IPS-18c (cell line): Measurements from ENCODE around the gene MUC2.

Source experiments
- H3K4me3 ChIP-seq: 2 replicates; pipeline ENCODE4 v1.7.0; 2013; ENCODE audit warnings: low read depth, mild to moderate bottlenecking, low read length, moderate library complexity; ENCODE audit not compliant: insufficient read depth
- H3K9me3 ChIP-seq: one replicate; pipeline ENCODE4 v1.6.1; 2013; ENCODE audit warnings: mild to moderate bottlenecking, low read length, moderate library complexity; ENCODE audit not compliant: control insufficient read depth, insufficient read depth

The MUC2 gene

DNA sequence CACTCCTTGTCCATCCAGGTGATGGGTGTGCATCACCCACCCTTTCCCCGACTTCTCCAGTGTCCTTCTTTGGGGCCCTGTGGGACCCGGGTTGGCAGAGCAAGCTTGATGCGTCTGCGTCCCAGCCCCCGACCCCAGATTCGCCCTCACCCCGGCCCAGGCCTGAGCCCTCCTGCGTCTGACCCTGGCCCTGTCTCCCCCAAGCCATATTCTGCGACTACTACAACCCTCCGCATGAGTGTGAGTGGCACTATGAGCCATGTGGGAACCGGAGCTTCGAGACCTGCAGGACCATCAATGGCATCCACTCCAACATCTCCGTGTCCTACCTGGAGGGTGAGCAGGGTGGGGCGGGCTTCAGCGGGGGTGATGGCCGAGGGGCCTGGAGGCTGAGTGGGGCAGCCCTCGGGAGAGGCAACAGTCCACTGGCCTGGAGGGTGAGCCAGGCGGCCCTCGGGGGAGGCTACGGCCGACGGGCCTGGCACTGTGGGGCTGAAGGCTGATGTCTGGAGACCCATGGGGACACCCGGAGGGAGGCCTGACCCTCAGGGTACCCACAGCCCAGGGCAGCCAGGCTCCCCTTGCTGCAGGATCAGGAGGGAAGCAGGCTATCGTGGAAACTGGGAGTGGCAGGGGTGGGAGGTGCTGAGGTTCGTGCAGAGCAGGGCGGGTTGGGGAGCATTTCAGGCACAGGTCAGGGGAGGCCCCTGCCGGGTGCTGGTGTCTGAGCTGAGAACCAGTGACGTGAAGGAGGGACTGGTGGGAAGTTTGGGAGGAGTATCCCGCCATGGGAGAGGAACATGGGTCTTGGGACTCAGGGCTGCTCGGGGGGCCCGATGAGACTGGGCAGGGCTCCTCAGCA is 15.3 kb downstream of the MUC2 start:
- H3K4me3 ChIP-seq, result no peak overlapping the region
- H3K9me3 ChIP-seq, result no peaks in the 10 kb centered on the region

- no peak overlapping the region for H3K4me3 ChIP-seq
- no peaks in the 10 kb centered on the region for H3K9me3 ChIP-seq
Observed at GRCh38 chr11:1090600-1091331, 16.1 kb downstream of the MUC2 start.

GRCh38 chr11:1091332-1092083 is 16.8 kb downstream of the MUC2 start:
- Histone ChIP-seq H3K4me3 (no peak overlapping the region), H3K9me3 (peaks cover 2% of the 10 kb centered on the region)

DNA sequence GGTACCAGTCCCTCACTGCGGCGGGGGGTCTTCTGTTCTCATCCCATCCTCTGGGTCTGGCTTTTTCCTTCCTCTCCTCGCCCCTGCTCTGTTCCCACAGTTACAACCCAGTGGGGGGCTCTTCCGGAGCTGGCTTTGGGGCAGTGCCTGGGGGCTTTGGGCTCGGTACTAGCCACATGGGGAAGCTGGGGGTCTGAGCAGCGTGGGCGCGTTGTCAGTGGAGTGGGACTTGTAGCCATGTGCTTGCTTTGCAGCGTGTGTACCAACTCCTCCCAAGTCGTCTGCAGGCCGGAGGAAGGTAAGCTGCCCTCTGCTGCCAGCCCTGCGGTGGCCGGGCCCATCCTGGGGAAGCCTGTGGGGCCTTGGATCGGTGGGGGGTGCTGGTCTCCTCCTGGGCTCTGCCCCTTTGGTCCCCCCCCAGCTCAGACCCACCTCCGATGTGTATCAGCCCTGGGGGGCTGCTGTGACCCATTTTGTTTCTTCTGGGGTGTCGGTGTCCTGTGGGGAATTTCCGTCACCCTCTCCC is 17.5 kb downstream of the MUC2 start:
- H3K4me3 ChIP-seq, result no peak overlapping the region
- H3K9me3 ChIP-seq, result peaks cover 2% of the 10 kb centered on the region

- H3K4me3 ChIP-seq, result no peak overlapping the region
- peaks cover 2% of the 10 kb centered on the region for H3K9me3 ChIP-seq
Observed at GRCh38 chr11:1092919-1093318, 18.2 kb downstream of the MUC2 start.

DNA sequence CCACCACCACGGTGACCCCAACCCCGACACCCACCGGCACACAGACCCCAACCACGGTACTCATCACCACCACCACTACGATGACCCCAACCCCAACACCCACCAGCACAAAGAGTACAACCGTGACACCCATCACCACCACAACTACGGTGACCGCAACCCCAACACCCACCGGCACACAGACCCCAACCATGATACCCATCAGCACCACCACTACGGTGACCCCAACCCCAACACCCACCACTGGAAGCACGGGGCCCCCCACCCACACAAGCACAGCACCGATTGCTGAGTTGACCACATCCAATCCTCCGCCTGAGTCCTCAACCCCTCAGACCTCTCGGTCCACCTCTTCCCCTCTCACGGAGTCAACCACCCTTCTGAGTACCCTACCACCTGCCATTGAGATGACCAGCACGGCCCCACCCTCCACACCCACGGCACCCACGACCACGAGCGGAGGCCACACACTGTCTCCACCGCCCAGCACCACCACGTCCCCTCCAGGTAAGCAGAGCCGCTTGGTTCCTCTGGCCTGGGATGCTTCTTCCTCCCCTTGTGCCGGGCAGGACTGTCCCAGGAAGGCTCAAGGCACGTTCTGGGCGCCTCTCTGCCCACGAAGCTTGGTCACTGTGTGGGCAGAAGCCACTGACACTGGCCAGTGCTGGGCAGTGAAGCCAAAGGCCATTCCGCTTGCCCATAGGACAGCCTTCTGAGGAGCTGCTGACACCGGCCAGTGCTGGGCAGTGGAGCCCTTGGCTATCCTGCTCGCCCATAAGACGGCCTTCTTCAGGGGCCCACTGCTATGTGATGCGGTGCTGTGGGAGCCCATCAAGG is 25.1 kb downstream of the MUC2 start:
- Histone ChIP-seq H3K9me3 (peaks cover 7% of the 10 kb centered on the region), H3K4me3 (no peak overlapping the region)

GRCh38 chr11:1100417-1101245 is 26.0 kb downstream of the MUC2 start:
- Histone ChIP-seq H3K4me3 (no peak overlapping the region), H3K9me3 (peaks cover 7% of the 10 kb centered on the region)

GRCh38 chr11:1101318-1102089 is 26.8 kb downstream of the MUC2 start:
- Histone ChIP-seq H3K4me3 (no peak overlapping the region), H3K9me3 (peaks cover 4% of the 10 kb centered on the region)

GRCh38 chr11:1102221-1102971 is 27.7 kb downstream of the MUC2 start:
- H3K9me3 ChIP-seq, result peaks cover 4% of the 10 kb centered on the region

DNA sequence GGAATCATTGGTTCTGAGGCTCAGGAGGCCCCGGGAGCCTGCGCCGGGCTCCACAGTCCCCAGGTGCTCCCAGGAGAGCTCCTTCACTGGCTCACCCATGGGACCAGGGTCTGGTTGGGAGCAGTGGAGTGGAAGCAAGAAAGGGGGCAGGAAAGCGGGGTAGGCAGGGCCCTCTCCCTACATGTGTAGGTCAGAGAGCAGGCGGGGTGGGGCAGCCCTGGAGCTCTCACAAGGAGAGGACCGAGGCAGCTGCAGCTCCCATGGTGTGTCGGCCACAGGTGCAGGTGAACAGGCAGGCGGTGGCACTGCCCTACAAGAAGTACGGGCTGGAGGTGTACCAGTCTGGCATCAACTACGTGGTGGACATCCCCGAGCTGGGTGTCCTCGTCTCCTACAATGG is 28.3 kb downstream of the MUC2 start:
- Histone ChIP-seq H3K4me3 (no peak overlapping the region), H3K9me3 (peaks cover 4% of the 10 kb centered on the region)

More at GRCh38 chr11:1102221-1102971, 27.7 kb downstream of the MUC2 start:
- no peak overlapping the region for H3K4me3 ChIP-seq

GRCh38 chr11:1103401-1104360 is 29.0 kb downstream of the MUC2 start:
- Histone ChIP-seq H3K4me3 (no peak overlapping the region), H3K9me3 (peaks cover 4% of the 10 kb centered on the region)

DNA sequence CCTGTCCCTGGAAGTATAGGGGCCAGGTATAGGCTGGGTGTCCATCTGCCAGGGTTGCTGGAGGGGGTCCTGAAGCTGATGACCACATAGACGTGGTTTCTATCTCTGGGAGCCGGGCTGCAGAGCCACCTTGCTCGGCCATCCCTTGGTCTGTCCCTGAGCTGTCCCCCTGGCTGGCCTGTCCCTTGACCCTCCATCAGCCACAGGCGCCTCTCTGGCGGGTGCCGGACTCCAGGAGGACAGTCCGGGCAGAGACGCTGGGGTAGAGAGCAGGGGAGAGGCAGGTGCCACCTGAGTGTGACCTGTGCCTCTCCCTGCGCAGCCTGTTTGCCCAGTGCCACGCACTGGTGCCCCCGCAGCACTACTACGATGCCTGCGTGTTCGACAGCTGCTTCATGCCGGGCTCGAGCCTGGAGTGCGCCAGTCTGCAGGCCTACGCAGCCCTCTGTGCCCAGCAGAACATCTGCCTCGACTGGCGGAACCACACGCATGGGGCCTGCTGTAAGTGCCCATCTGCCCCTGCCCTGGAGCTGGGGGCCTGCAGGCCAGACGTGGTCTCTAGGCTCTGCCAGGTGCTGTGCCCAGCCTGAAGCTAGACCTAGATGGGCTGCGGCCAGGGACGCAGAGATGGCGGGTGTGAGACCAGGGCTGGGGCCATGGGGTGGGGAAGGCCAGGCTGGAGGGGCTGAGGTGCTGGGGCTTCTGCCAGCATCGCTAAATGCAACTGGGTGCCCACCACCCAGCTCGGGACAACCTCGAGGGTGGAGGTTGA is 29.9 kb downstream of the MUC2 start:
- no peaks in the 10 kb centered on the region for H3K9me3 ChIP-seq
- no peak overlapping the region for H3K4me3 ChIP-seq

- no peaks in the 10 kb centered on the region for H3K9me3 ChIP-seq
- H3K4me3 ChIP-seq, result no peak overlapping the region
Observed at GRCh38 chr11:1105183-1105565, 30.5 kb downstream of the MUC2 start.
